Bronchus fibroblast of lung (primary cell): ENCODE data around the gene PCDH18. TPM values are rescaled to one million over a fixed set of nuclear protein-coding genes. Genes with fewer than 3 reads are reported as not detected.

ENCODE experiments used
- total RNA-seq: library from RNA; depleted of rRNA; stranded (reverse); fragments of >200 nt; gene quantifications from 2 replicates; pipeline ENCODE4 v1.2.3, GENCODE V29; 2015

Gene PCDH18
- total RNA-seq: 70.1 and 73.0 TPM in 2 replicates

GRCh38 chr4:137531986-137532868, at the start of gene PCDH18:
Gene PCDH18 (minus strand): TSS chr4:137532494. CDS start chr4:137532088, 406 bp downstream.

